Measurements from ENCODE around the gene CHMP4B.
"Not testable (repeated sequence)": the region's sequence is repeated elsewhere in the genome, so short reads cannot be mapped to it uniquely, and the experiment has no call there.

CHMP4B gene

GRCh38 chr20:33790566-33790965, 20.6 kb upstream of the CHMP4B start:
- no peak for DNase-seq

- DNase-seq: no peak
Measured at GRCh38 chr20:33791021-33791420, 20.1 kb upstream of the CHMP4B start.

- no peak for DNase-seq
Measured at GRCh38 chr20:33791540-33791939, 19.6 kb upstream of the CHMP4B start.

- DNase-seq: peak in 4 of 5 experiments; percentile 12 to 43 (median 22)
Measured at GRCh38 chr20:33791959-33792597, 19.1 kb upstream of the CHMP4B start.

GRCh38 chr20:33792598-33792989, 18.6 kb upstream of the CHMP4B start:
- DNase-seq: not testable (repeated sequence)

GRCh38 chr20:33793011-33793931, 17.9 kb upstream of the CHMP4B start:
- DNase-seq: no peak

GRCh38 chr20:33796263-33796906, 14.8 kb upstream of the CHMP4B start:
- DNase-seq: no peak

- no peak for DNase-seq
Measured at GRCh38 chr20:33796907-33797544, 14.1 kb upstream of the CHMP4B start.

GRCh38 chr20:33798444-33798843, 12.7 kb upstream of the CHMP4B start:
- DNase-seq: no peak

- no peak for DNase-seq
Measured at GRCh38 chr20:33803921-33804337, 7.2 kb upstream of the CHMP4B start.

GRCh38 chr20:33808388-33808787, 2.8 kb upstream of the CHMP4B start:
- no peak for DNase-seq

- no peak for DNase-seq
Measured at GRCh38 chr20:33810259-33810658, 889 bp upstream of the CHMP4B start.

GRCh38 chr20:33811776-33812151, 616 bp downstream of the CHMP4B start:
- DNase-seq: peak in 1 of 5 experiments; percentile 23

GRCh38 chr20:33812152-33812849, 1.2 kb downstream of the CHMP4B start:
- peak in 1 of 5 experiments; percentile 20 for DNase-seq

- DNase-seq: peak in 1 of 5 experiments; percentile 17
Measured at GRCh38 chr20:33812908-33813462, 1.8 kb downstream of the CHMP4B start.

- peak in 1 of 5 experiments; percentile 18 for DNase-seq
Measured at GRCh38 chr20:33814238-33814712, 3.1 kb downstream of the CHMP4B start.

- no peak for DNase-seq
Measured at GRCh38 chr20:33815671-33816070, 4.5 kb downstream of the CHMP4B start.

GRCh38 chr20:33816191-33816590, 5.0 kb downstream of the CHMP4B start:
- DNase-seq: no peak

- no peak for DNase-seq
Measured at GRCh38 chr20:33817411-33817810, 6.3 kb downstream of the CHMP4B start.

- DNase-seq: no peak
Measured at GRCh38 chr20:33819456-33819855, 8.3 kb downstream of the CHMP4B start.

- no peak for DNase-seq
Measured at GRCh38 chr20:33820362-33820761, 9.2 kb downstream of the CHMP4B start.
